ENCODE data around the gene SIN3B. TPM values are rescaled to one million over a fixed set of nuclear protein-coding genes. Genes with fewer than 3 reads are reported as not detected.
A peak's percentile ranks its signal among the peaks of the same experiment; 100 is the strongest.
"Not testable (repeated sequence)": the region's sequence is repeated elsewhere in the genome, so short reads cannot be mapped to it uniquely, and the experiment has no call there.

Gene SIN3B
- 31.7 TPM for total RNA-seq
- long read RNA-seq, full-length matches to known transcripts: 11 of 22 reads
- long read RNA-seq, partial matches to known transcripts: 7 of 22 reads
- long read RNA-seq, other reads (novel, unspliced or antisense): 4 of 22 reads

GRCh38 chr19:16829010-16829821 is at the start of gene SIN3B:
TSS of gene SIN3B (plus strand) at chr19:16829398. CDS start at chr19:16829421, 23 bp downstream.
- intact Hi-C loops (cut with DNase I): no loop called here
- DNase-seq (ENCODE audit: low spot score): peak; percentile 93

GRCh38 chr19:16779539-16780163 is 49.5 kb upstream of the SIN3B start:
- DNase-seq (ENCODE audit: low spot score): no peak
- intact Hi-C loops (cut with DNase I): loop anchor here (10.0 kb wide), 1 partner anchor 115 kb away; no protein-coding TSS in a partner anchor

GRCh38 chr19:16782719-16783118 is 46.5 kb upstream of the SIN3B start:
- intact Hi-C loops (cut with DNase I): no loop called here
- no peak for DNase-seq (ENCODE audit: low spot score)

GRCh38 chr19:16788479-16788878 is 40.7 kb upstream of the SIN3B start:
- no peak for DNase-seq (ENCODE audit: low spot score)
- intact Hi-C loops (cut with DNase I): no loop called here

GRCh38 chr19:16789238-16789637 is 40.0 kb upstream of the SIN3B start:
- no peak for DNase-seq (ENCODE audit: low spot score)
- intact Hi-C loops (cut with DNase I): no loop called here

- intact Hi-C loops (cut with DNase I): no loop called here
- DNase-seq (ENCODE audit: low spot score): no peak
These were observed 39.1 kb upstream of the SIN3B start for GRCh38 chr19:16790051-16790450.

- intact Hi-C loops (cut with DNase I): no loop called here
- DNase-seq (ENCODE audit: low spot score): no peak
These were observed 37.3 kb upstream of the SIN3B start for GRCh38 chr19:16791942-16792341.

- DNase-seq (ENCODE audit: low spot score): no peak
- intact Hi-C loops (cut with DNase I): no loop called here
These were observed 34.4 kb upstream of the SIN3B start for GRCh38 chr19:16794456-16795441.

- intact Hi-C loops (cut with DNase I): no loop called here
These were observed 33.5 kb upstream of the SIN3B start for GRCh38 chr19:16795731-16796130.

GRCh38 chr19:16797876-16798275 is 31.3 kb upstream of the SIN3B start:
- intact Hi-C loops (cut with DNase I): no loop called here
- no peak for DNase-seq (ENCODE audit: low spot score)

More at GRCh38 chr19:16795731-16796130, 33.5 kb upstream of the SIN3B start:
- DNase-seq (ENCODE audit: low spot score): no peak

- DNase-seq (ENCODE audit: low spot score); intact Hi-C loops (cut with DNase I): not testable (repeated sequence)
These were observed 30.9 kb upstream of the SIN3B start for GRCh38 chr19:16798326-16798725.

GRCh38 chr19:16799740-16800139 is 29.5 kb upstream of the SIN3B start:
- intact Hi-C loops (cut with DNase I): no loop called here
- DNase-seq (ENCODE audit: low spot score): no peak

- intact Hi-C loops (cut with DNase I): no loop called here
These were observed 27.6 kb upstream of the SIN3B start for GRCh38 chr19:16801600-16802013.

GRCh38 chr19:16804176-16804575 is 25.0 kb upstream of the SIN3B start:
- intact Hi-C loops (cut with DNase I): no loop called here

More at GRCh38 chr19:16801600-16802013, 27.6 kb upstream of the SIN3B start:
- no peak for DNase-seq (ENCODE audit: low spot score)

GRCh38 chr19:16807549-16808284 is 21.5 kb upstream of the SIN3B start:
- intact Hi-C loops (cut with DNase I): no loop called here
- DNase-seq (ENCODE audit: low spot score): no peak

More at GRCh38 chr19:16804176-16804575, 25.0 kb upstream of the SIN3B start:
- DNase-seq (ENCODE audit: low spot score): no peak

- intact Hi-C loops (cut with DNase I): no loop called here
- no peak for DNase-seq (ENCODE audit: low spot score)
These were observed 14.6 kb upstream of the SIN3B start for GRCh38 chr19:16814526-16815100.

GRCh38 chr19:16820056-16820455 is 9.1 kb upstream of the SIN3B start:
- DNase-seq (ENCODE audit: low spot score): no peak
- intact Hi-C loops (cut with DNase I): no loop called here

GRCh38 chr19:16821081-16821480 is 8.1 kb upstream of the SIN3B start:
- no peak for DNase-seq (ENCODE audit: low spot score)
- intact Hi-C loops (cut with DNase I): no loop called here

All from cardiac septum (tissue), 1 donor.